HCT116 (cell line): ENCODE measurements around the gene WDR27. TPM values are rescaled to one million over a fixed set of nuclear protein-coding genes. Genes with fewer than 3 reads are reported as not detected.

Source experiments
- ATAC-seq: fragments of 200-7000 bp; cut with Tn5 transposase; 2 replicates; pipeline ENCODE4 v1.9.1; 2020; ENCODE audit warnings: mild to moderate bottlenecking, moderate library complexity
- BruUV-seq: library from RNA; stranded (reverse); fragments of 400-500 nt; replicated peaks from 2 replicates; lab custom pipeline; 2021; lab: Mats Ljungman, UMichigan
- CTCF ChIA-PET: fragments of 300-600 bp; sonication (Branson Sonifier 250); formaldehyde crosslinking; loops from one replicate; lab custom pipeline; 2021; ENCODE audit warnings: antibody characterized with exemption; lab: Charles Lee
- POLR2A ChIA-PET: fragments of 300-600, 350-600 bp; sonication (Branson Sonifier 250); formaldehyde crosslinking; loops from one replicate; lab custom pipeline; 2021; ENCODE audit warnings: antibody characterized with exemption; lab: Charles Lee
- RAD21 ChIA-PET, 2 experiments: fragments of 300-600 bp; sonication (Branson Sonifier 250); formaldehyde crosslinking; loops; one replicate each; lab custom pipeline; 2023; ENCODE audit warnings: low total read pairs in 2 of 2; ENCODE audit not compliant: uncharacterized antibody in 2 of 2, unreplicated experiment in 2 of 2, low non-redundant PET in 1 of 2; lab: Charles Lee
- DNase-seq: peaks from one replicate; pipeline ENCODE4 v3.0.0-alpha.2; 2010; ENCODE audit warnings: low read depth, low spot score
- H2AFZ ChIP-seq: fragments of 200-600 bp; shearing (Covaris generic), sonication (generic); 2 replicates; pipeline ENCODE4 v1.6.1; 2017; ENCODE audit warnings: low read depth, mixed run types, mixed read lengths, antibody characterized with exemption, low read length; ENCODE audit not compliant: poor library complexity, severe bottlenecking
- H3K27ac ChIP-seq: 2 replicates; pipeline ENCODE4 v1.5.1; 2012; ENCODE audit warnings: low read depth, low read length
- H3K27me3 ChIP-seq: fragments of 200-600 bp; sonication (generic); 2 replicates; pipeline ENCODE4 v1.6.1; 2016; ENCODE audit warnings: mixed run types, low read length, mixed read lengths; ENCODE audit not compliant: insufficient read depth
- H3K36me3 ChIP-seq, 2 experiments: fragments of 200-500 bp in 1 of 2; fragments of 200-600 bp in 1 of 2; sonication (Bioruptor generic) in 1 of 2; sonication (generic) in 1 of 2; 2 replicates each; pipeline versions ENCODE4 v1.5.1 to v1.6.1; 2014 to 2016; ENCODE audit warnings: low read length in 2 of 2, inconsistent platforms in 1 of 2, mixed read lengths in 1 of 2, mixed run types in 1 of 2; ENCODE audit not compliant: insufficient read depth in 2 of 2, control insufficient read depth in 1 of 2
- H3K4me1 ChIP-seq, 2 experiments: fragments of 200-600 bp in 1 of 2; sonication (generic) in 1 of 2; 2 replicates each; pipeline versions ENCODE4 v1.5.1 to v1.6.1; 2012 to 2017; ENCODE audit warnings: low read length in 2 of 2, inconsistent platforms in 1 of 2, mild to moderate bottlenecking in 1 of 2, mixed read lengths in 1 of 2, mixed run types in 1 of 2, moderate library complexity in 1 of 2; ENCODE audit not compliant: insufficient read depth in 2 of 2, control insufficient read depth in 1 of 2
- H3K4me2 ChIP-seq: fragments of 200-600 bp; sonication (generic); 2 replicates; pipeline ENCODE4 v1.6.1; 2017; ENCODE audit warnings: mixed run types, low read length, mixed read lengths
- H3K4me3 ChIP-seq, 2 experiments: fragments of 200-600 bp in 1 of 2; sonication (generic) in 1 of 2; replicated peaks in 1 of 2; 2 replicates each; pipeline ENCODE4 v1.5.1; 2011 to 2016; ENCODE audit warnings: low read length in 2 of 2, control low read depth in 1 of 2, low read depth in 1 of 2, mild to moderate bottlenecking in 1 of 2, mixed read lengths in 1 of 2, mixed run types in 1 of 2
- H3K79me2 ChIP-seq: fragments of 200-600 bp; sonication (generic); 2 replicates; pipeline ENCODE4 v1.6.1; 2017; ENCODE audit warnings: mild to moderate bottlenecking, mixed run types, low read length, moderate library complexity, mixed read lengths; ENCODE audit not compliant: insufficient read depth
- H3K9ac ChIP-seq: fragments of 200-600 bp; sonication (generic); 2 replicates; pipeline ENCODE4 v1.6.1; 2016; ENCODE audit warnings: low read length, mixed read lengths
- H3K9me2 ChIP-seq: fragments of 200-600 bp; sonication (generic), shearing (Covaris generic); 2 replicates; pipeline ENCODE4 v1.6.1; 2017; ENCODE audit warnings: mixed run types, mild to moderate bottlenecking, moderate library complexity; ENCODE audit not compliant: insufficient read depth
- H3K9me3 ChIP-seq, 2 experiments: fragments of 200-500 bp in 1 of 2; fragments of 200-600 bp in 1 of 2; sonication (Bioruptor generic) in 1 of 2; sonication (generic) in 1 of 2; 2 replicates each; pipeline ENCODE4 v1.6.1; 2014 to 2017; ENCODE audit warnings: low read length in 2 of 2, mixed read lengths in 2 of 2, inconsistent platforms in 1 of 2, low read depth in 1 of 2, mild to moderate bottlenecking in 1 of 2, mixed run types in 1 of 2, moderate library complexity in 1 of 2; ENCODE audit not compliant: control insufficient read depth in 1 of 2, insufficient read depth in 1 of 2
- H4K20me1 ChIP-seq: fragments of 200-600 bp; sonication (generic), shearing (Covaris generic); 2 replicates; pipeline ENCODE4 v1.6.1; 2017; ENCODE audit warnings: mixed run types, mild to moderate bottlenecking, moderate library complexity; ENCODE audit not compliant: insufficient read depth
- CBX3 ChIP-seq: IDR thresholded peaks from 2 replicates; pipeline ENCODE4 v1.6.1; 2012; ENCODE audit warnings: low read depth
- CEBPB ChIP-seq: IDR thresholded peaks from 2 replicates; pipeline ENCODE4 v1.6.1; 2012; ENCODE audit warnings: low read depth
- CTCF ChIP-seq, 3 experiments: fragments of 200-600 bp in 1 of 3; sonication (generic) in 1 of 3; IDR thresholded peaks in 2 of 3; conservative IDR thresholded peaks in 1 of 3; 2 replicates each; pipeline ENCODE4 v1.5.1; 2012 to 2017; ENCODE audit warnings: low read depth in 2 of 3, low read length in 2 of 3, antibody characterized with exemption in 1 of 3, borderline replicate concordance in 1 of 3, control low read depth in 1 of 3, mild to moderate bottlenecking in 1 of 3, mixed read lengths in 1 of 3, mixed run types in 1 of 3, moderate library complexity in 1 of 3; ENCODE audit not compliant: insufficient read depth in 1 of 3
- ELF1 ChIP-seq: IDR thresholded peaks from 2 replicates; pipeline ENCODE4 v1.6.1; 2012; ENCODE audit warnings: low read depth, borderline replicate concordance
- EZH2 ChIP-seq: fragments of 200-600 bp; sonication (generic); IDR thresholded peaks from 2 replicates; pipeline ENCODE4 v1.6.1; 2017; ENCODE audit warnings: antibody characterized with exemption, mixed run types
- EZH2phosphoT487 ChIP-seq: fragments of 200-600 bp; IDR thresholded peaks from 2 replicates; pipeline ENCODE4 v1.6.1; 2018; ENCODE audit warnings: antibody characterized with exemption, borderline replicate concordance
- FOSL1 ChIP-seq: IDR thresholded peaks from 2 replicates; pipeline ENCODE4 v1.6.1; 2012; ENCODE audit warnings: low read depth
- JUND ChIP-seq: IDR thresholded peaks from 2 replicates; pipeline ENCODE4 v1.6.1; 2012
- POLR2A ChIP-seq: IDR thresholded peaks from 2 replicates; pipeline ENCODE4 v1.7.0; 2011; ENCODE audit warnings: borderline replicate concordance; ENCODE audit not compliant: insufficient read depth, insufficient read length; ENCODE audit errors: extremely low read depth
- REST ChIP-seq: IDR thresholded peaks from 2 replicates; pipeline ENCODE4 v1.6.1; 2012; ENCODE audit warnings: low read depth
- SIN3A ChIP-seq: IDR thresholded peaks from 2 replicates; pipeline ENCODE4 v1.6.1; 2012; ENCODE audit warnings: low read depth
- SP1 ChIP-seq: IDR thresholded peaks from 2 replicates; pipeline ENCODE4 v1.6.1; 2012; ENCODE audit warnings: low read depth
- SRF ChIP-seq: IDR thresholded peaks from 2 replicates; pipeline ENCODE4 v1.6.1; 2012; ENCODE audit warnings: low read depth
- TCF7L2 ChIP-seq: IDR thresholded peaks from 2 replicates; pipeline ENCODE4 v1.7.0; 2011; ENCODE audit warnings: borderline replicate concordance, inconsistent platforms; ENCODE audit not compliant: insufficient read depth, insufficient read length; ENCODE audit errors: extremely low read depth
- YY1 ChIP-seq: IDR thresholded peaks from 2 replicates; pipeline ENCODE4 v1.6.1; 2011; ENCODE audit warnings: low read length, low read depth, moderate library complexity, mild to moderate bottlenecking; ENCODE audit not compliant: insufficient replicate concordance; ENCODE audit errors: extremely low read depth
- ZFX ChIP-seq: fragments of 450-650 bp; IDR thresholded peaks from 2 replicates; pipeline ENCODE4 v1.6.1; 2017
- ZNF274 ChIP-seq: fragments of 200-500 bp; sonication (Bioruptor generic); IDR thresholded peaks from 2 replicates; pipeline ENCODE4 v1.6.1; 2014; ENCODE audit warnings: mild to moderate bottlenecking, low read depth, low read length, inconsistent platforms
- intact Hi-C: fragments of 100-400 bp; cut with micrococcal nuclease; formaldehyde crosslinking; loops from 2 replicates; pipeline ENCODE4 v1.10.0; 2022
- total RNA-seq: library from RNA; stranded (reverse); gene quantifications from one replicate; pipeline ENCODE4 v1.2.1, GENCODE V29; 2021; ENCODE audit not compliant: unreplicated experiment
- TF ChIP-seq, protein P1 (sequence below): IDR thresholded peaks from 2 replicates; pipeline ENCODE4 v1.6.1; 2011; ENCODE audit warnings: mild to moderate bottlenecking, low read length, moderate library complexity; ENCODE audit not compliant: insufficient replicate concordance; ENCODE audit errors: extremely low read depth
- TF ChIP-seq, protein P2 (sequence below): IDR thresholded peaks from 2 replicates; pipeline ENCODE4 v1.6.1; 2012

Gene WDR27
- total RNA-seq, 1 experiment from 2014 or later, result 60.6 TPM

- POLR2A ChIA-PET, result no interaction called here
- intact Hi-C loops, result no loop called here
- H3K36me3 ChIP-seq, result no peaks in the 10 kb centered on the region
- H3K9me2 ChIP-seq, result no peaks in the 10 kb centered on the region
- no peaks in the 10 kb centered on the region for H4K20me1 ChIP-seq
- H3K4me3 ChIP-seq, result no peak overlapping the region
- H3K9ac ChIP-seq, result no peak overlapping the region
- no peak overlapping the region for H3K4me2 ChIP-seq
- ATAC-seq (no peak), DNase-seq (no peak)
- no peak for TF ChIP-seq POLR2A
- TF ChIP-seq EZH2, result no peak
- no peak for TF ChIP-seq ELF1
- no peak for TF ChIP-seq ZNF274
- no peak for TF ChIP-seq SP1
- TF ChIP-seq REST, result no peak
- no peak for TF ChIP-seq TCF7L2
- no peak for TF ChIP-seq EZH2phosphoT487
- no peak for TF ChIP-seq CBX3
- no peak for TF ChIP-seq ZFX
- no peak for TF ChIP-seq CEBPB
- no peak for TF ChIP-seq CTCF (IDR thresholded peaks at IDR 0.05 in 2 of 3, conservative IDR thresholded peaks at IDR 0.05 in 1 of 3; ENCODE audit: borderline replicate concordance in 1 of 3, insufficient read depth in 1 of 3, low read depth in 2 of 3, low read length in 2 of 3)
- TF ChIP-seq, protein P1, sequence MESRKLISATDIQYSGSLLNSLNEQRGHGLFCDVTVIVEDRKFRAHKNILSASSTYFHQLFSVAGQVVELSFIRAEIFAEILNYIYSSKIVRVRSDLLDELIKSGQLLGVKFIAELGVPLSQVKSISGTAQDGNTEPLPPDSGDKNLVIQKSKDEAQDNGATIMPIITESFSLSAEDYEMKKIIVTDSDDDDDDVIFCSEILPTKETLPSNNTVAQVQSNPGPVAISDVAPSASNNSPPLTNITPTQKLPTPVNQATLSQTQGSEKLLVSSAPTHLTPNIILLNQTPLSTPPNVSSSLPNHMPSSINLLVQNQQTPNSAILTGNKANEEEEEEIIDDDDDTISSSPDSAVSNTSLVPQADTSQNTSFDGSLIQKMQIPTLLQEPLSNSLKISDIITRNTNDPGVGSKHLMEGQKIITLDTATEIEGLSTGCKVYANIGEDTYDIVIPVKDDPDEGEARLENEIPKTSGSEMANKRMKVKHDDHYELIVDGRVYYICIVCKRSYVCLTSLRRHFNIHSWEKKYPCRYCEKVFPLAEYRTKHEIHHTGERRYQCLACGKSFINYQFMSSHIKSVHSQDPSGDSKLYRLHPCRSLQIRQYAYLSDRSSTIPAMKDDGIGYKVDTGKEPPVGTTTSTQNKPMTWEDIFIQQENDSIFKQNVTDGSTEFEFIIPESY, result no peak
- TF ChIP-seq SIN3A, result no peak
- no peak for TF ChIP-seq SRF
- no peak for TF ChIP-seq YY1
- no peak for TF ChIP-seq JUND
- no peak for TF ChIP-seq FOSL1
- TF ChIP-seq, protein P2, sequence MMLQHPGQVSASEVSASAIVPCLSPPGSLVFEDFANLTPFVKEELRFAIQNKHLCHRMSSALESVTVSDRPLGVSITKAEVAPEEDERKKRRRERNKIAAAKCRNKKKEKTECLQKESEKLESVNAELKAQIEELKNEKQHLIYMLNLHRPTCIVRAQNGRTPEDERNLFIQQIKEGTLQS, result no peak
- CTCF ChIA-PET, result no interaction called here
- H2AFZ ChIP-seq, result no peak overlapping the region
- no peaks in the 10 kb centered on the region for H3K27me3 ChIP-seq
- no peaks in the 10 kb centered on the region for H3K79me2 ChIP-seq
- H3K9me3 ChIP-seq, result no peaks in the 10 kb centered on the region
- BruUV-seq, result no TSS peak
- RAD21 ChIA-PET, result no interaction called here
- no peak overlapping the region for H3K27ac ChIP-seq
- no peaks in the 10 kb centered on the region for H3K4me1 ChIP-seq
Observed at GRCh38 chr6:169591616-169592015, 110.2 kb downstream of the WDR27 start.
